Esophagus squamous epithelium (tissue), 5 donors: ENCODE measurements around the gene PRDM5. TPM values are rescaled to one million over a fixed set of nuclear protein-coding genes. Genes with fewer than 3 reads are reported as not detected.

Experiments used
- DNase-seq: peaks from one replicate; lab custom pipeline; 2025; lab: John Stamatoyannopoulos, UW
- H3K27ac ChIP-seq, 4 donors: fragments of 200-600 bp; sonication (generic); one replicate each; pipeline ENCODE4 v1.5.1; 2016 to 2019; ENCODE audit warnings: mild to moderate bottlenecking in 1 of 4
- H3K27me3 ChIP-seq, 4 donors: fragments of 200-600 bp; sonication (generic); 1 replicate in 3 of 4; 2 replicates in 1 of 4; pipeline versions ENCODE4 v1.5.1 to v1.6.0; 2017 to 2021; ENCODE audit warnings: antibody characterized with exemption in 1 of 4
- H3K36me3 ChIP-seq, 3 donors: fragments of 200-600 bp; sonication (generic); one replicate each; pipeline ENCODE4 v1.5.1; 2016 to 2019
- H3K4me1 ChIP-seq, 3 donors: fragments of 200-600 bp; sonication (generic); one replicate each; pipeline ENCODE4 v1.5.1; 2017 to 2019
- H3K4me3 ChIP-seq, 4 donors: fragments of 200-600 bp; sonication (generic); 1 replicate in 3 of 4; 2 replicates in 1 of 4; pipeline ENCODE4 v1.5.1; 2016 to 2019; ENCODE audit warnings: mild to moderate bottlenecking in 2 of 4, moderate library complexity in 1 of 4
- H3K9me3 ChIP-seq, 3 donors: fragments of 200-600 bp; sonication (generic); one replicate each; pipeline ENCODE4 v1.5.1; 2016 to 2019
- POLR2A ChIP-seq, 4 donors: fragments of 450-650 bp; IDR thresholded peaks; one replicate each; pipeline ENCODE4 v1.6.1; 2017; ENCODE audit warnings: antibody characterized with exemption in 4 of 4, mild to moderate bottlenecking in 4 of 4, moderate library complexity in 3 of 4
- WGBS, 2 donors: methylation state at CpG; one replicate each; pipeline ENCODE4 v1.1.5; 2018; 5-methylcytosine and 5-hydroxymethylcytosine counted together
- intact Hi-C: fragments of 100-400 bp; cut with DNase I; formaldehyde crosslinking; loops from one replicate; pipeline ENCODE4 v1.15.0; 2022
- total RNA-seq, 4 donors: library from RNA; depleted of rRNA; stranded (reverse); fragments of >200 nt; gene quantifications; one replicate each; pipeline ENCODE4 v1.1.0, GENCODE V29; 2016
- TF ChIP-seq, protein P1 (sequence below), 6 experiments: fragments of 450-650 bp in 4 of 6; fragments of 200-600 bp in 2 of 6; sonication (generic) in 2 of 6; IDR thresholded peaks; one replicate each; pipeline ENCODE4 v1.5.1; 2016 to 2019; ENCODE audit warnings: antibody characterized with exemption in 6 of 6, mild to moderate bottlenecking in 4 of 6, moderate library complexity in 4 of 6
- donor health status: DM: yes; HTN: yes; CAD: no.

The PRDM5 gene
- total RNA-seq, 4 donors from 2014 or later = 3.3 to 16.8 (median 6.2) TPM

DNA sequence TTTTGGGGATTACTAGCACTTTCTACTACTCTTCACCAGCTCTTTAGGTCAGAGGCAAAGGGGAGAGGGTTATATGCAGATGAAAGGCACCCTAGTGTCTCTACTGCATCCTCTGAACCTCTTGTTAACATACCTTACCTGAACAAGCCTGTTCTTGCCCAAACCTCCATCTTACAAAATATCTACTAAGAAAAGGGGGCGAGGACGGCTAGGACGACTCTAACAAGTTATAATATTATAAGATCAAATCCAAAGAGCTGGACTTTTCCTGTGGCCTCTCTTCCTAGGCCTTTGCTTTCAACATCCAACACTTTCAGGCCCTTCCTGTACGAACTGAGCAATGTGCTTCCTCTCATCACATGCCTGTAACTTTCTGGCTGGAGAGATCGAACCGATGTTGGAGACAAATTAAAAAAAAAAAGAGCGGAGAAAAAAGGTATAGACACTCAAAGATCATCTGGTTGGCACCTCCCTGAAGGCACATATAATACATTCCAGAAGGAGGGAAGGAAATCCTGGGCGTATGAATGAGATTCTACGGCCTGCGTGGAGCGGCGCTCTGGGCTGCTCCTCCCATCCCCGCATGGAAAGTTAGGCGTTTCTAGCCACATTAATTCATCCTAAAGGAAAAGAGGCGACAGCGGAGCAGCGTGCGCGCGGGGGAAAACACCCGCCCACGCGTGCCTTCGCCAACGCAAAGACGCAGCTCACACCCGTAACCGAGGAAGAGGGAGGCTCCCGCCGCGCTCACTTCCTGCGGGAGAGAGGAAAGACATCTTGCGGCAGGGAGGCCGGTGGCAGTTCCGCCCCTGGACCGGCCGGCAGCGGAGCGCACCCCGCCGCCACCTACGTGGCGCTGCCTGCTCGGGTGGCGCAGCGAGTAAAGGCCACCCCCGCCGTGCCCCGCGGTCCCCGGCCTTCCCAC lies 808 bp downstream of the PRDM5 start:
- no peaks in the 10 kb centered on the region for H3K36me3 ChIP-seq
- H3K9me3 ChIP-seq = no peaks in the 10 kb centered on the region
- intact Hi-C loops = no loop called here
- H3K4me1 ChIP-seq = peaks cover 3 to 40% (median 11%) of the 10 kb centered on the region in 3 donors
- DNase-seq = no peak
- peak overlapping the region; percentile 67 to 87 (median 75) for H3K4me3 ChIP-seq
- WGBS, 2 donors = 1 to 8% methylated on average over 12 to 14 of the region's 51 CpGs
- TF ChIP-seq, protein P1, sequence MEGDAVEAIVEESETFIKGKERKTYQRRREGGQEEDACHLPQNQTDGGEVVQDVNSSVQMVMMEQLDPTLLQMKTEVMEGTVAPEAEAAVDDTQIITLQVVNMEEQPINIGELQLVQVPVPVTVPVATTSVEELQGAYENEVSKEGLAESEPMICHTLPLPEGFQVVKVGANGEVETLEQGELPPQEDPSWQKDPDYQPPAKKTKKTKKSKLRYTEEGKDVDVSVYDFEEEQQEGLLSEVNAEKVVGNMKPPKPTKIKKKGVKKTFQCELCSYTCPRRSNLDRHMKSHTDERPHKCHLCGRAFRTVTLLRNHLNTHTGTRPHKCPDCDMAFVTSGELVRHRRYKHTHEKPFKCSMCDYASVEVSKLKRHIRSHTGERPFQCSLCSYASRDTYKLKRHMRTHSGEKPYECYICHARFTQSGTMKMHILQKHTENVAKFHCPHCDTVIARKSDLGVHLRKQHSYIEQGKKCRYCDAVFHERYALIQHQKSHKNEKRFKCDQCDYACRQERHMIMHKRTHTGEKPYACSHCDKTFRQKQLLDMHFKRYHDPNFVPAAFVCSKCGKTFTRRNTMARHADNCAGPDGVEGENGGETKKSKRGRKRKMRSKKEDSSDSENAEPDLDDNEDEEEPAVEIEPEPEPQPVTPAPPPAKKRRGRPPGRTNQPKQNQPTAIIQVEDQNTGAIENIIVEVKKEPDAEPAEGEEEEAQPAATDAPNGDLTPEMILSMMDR (IDR thresholded peaks at IDR 0.05) = no peak
- peak in 2 of 4 donors; percentile 40 to 41 for TF ChIP-seq POLR2A (IDR thresholded peaks at IDR 0.05)
- peaks cover 0 to 12% (median 0%) of the 10 kb centered on the region in 4 donors for H3K27me3 ChIP-seq
- H3K27ac ChIP-seq = peak overlapping the region; percentile 86 to 98 (median 92)

- Histone ChIP-seq H3K4me1 (peaks cover 3 to 40% (median 11%) of the 10 kb centered on the region in 3 donors), H3K27me3 (peaks cover 0 to 12% (median 0%) of the 10 kb centered on the region in 4 donors), H3K36me3 (no peaks in the 10 kb centered on the region), H3K4me3 (no peak overlapping the region), H3K27ac (no peak overlapping the region), H3K9me3 (no peaks in the 10 kb centered on the region)
- WGBS, 2 donors = 94 to 97% methylated on average over 2 of the region's 2 CpGs
- intact Hi-C loops = no loop called here
- DNase-seq = no peak
- TF ChIP-seq POLR2A (IDR thresholded peaks at IDR 0.05) = no peak
- TF ChIP-seq, protein P1 (IDR thresholded peaks at IDR 0.05) = no peak
These were observed 1.9 kb downstream of the PRDM5 start for GRCh38 chr4:120920666-120921065.

DNA sequence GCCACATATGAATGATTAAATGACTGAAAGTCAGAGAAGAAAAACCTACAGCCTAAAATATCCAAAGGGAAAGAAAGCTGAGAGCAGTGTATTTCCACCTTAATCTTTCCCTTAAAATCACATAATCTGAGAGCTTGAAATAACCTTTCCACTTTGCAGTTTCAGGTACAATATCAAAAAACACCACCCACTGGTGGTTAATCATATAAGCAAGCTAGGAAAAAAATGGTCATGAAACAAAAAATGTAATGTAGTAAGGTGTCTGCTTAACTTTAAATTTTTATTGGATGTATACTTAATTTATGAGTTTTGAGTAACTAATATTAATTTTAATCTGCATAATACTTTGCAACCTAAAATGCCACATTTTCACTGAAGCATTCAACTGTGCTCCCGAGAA lies 3.2 kb downstream of the PRDM5 start:
- Histone ChIP-seq H3K4me1 (peaks cover 3 to 40% (median 11%) of the 10 kb centered on the region in 3 donors), H3K27ac (no peak overlapping the region), H3K4me3 (no peak overlapping the region), H3K36me3 (no peaks in the 10 kb centered on the region), H3K27me3 (peaks cover 0 to 12% (median 0%) of the 10 kb centered on the region in 4 donors), H3K9me3 (no peaks in the 10 kb centered on the region)
- intact Hi-C loops = no loop called here
- 73 to 88% methylated on average over 1 of the region's 1 CpG for WGBS, 2 donors
- DNase-seq = no peak
- TF ChIP-seq, protein P1 (IDR thresholded peaks at IDR 0.05) = peak in 1 of 6 experiments; percentile 15
- TF ChIP-seq POLR2A (IDR thresholded peaks at IDR 0.05) = no peak

DNA sequence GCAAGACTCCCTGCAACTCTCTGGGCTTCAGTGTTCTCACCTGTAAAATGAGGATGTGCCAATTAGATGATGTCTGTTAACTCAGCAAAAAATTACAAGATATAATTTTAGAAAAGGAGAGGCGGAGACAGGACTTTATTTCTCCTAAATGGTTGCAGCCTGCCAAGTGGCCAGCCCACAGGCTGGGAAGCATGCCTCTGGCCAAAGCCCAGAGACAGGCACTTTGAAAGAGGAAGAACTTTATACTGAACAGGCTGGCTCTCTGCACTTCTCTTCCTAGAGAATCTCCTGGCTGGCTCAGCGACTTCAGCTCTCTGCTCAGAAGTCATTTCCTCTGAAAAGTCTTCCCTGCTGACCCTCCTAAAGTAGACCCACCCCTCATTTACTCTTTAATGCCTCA lies 3.7 kb downstream of the PRDM5 start:
- Histone ChIP-seq H3K27ac (no peak overlapping the region), H3K27me3 (peaks cover 0 to 12% (median 0%) of the 10 kb centered on the region in 4 donors), H3K36me3 (no peaks in the 10 kb centered on the region), H3K9me3 (no peaks in the 10 kb centered on the region), H3K4me1 (peaks cover 3 to 40% (median 11%) of the 10 kb centered on the region in 3 donors), H3K4me3 (no peak overlapping the region)
- TF ChIP-seq, protein P1 (IDR thresholded peaks at IDR 0.05) = no peak
- no peak for TF ChIP-seq POLR2A (IDR thresholded peaks at IDR 0.05)
- WGBS, 2 donors = 19 to 22% methylated on average over 2 of the region's 2 CpGs
- DNase-seq = no peak
- intact Hi-C loops = no loop called here

DNA sequence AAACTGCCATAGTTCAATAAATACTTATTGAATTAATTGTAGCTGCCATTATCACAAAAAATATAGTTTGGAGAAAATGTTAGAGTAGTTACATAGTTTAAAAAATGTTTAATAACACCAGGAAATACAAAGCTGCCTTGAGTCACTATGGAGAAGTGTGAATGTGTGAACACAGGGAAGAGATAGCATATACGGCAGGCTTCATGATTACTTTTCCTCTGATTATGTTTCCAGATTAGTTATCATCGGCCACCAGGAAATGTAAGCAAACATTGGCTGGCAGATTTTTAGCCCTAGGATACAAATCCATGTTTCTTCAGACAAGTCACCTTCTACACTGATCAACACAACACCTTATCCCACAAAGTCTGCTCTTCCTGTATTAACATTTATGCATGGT lies 4.4 kb downstream of the PRDM5 start:
- Histone ChIP-seq H3K9me3 (no peaks in the 10 kb centered on the region), H3K27ac (no peak overlapping the region), H3K27me3 (peaks cover 0 to 12% (median 0%) of the 10 kb centered on the region in 4 donors), H3K4me1 (peaks cover 3 to 36% (median 11%) of the 10 kb centered on the region in 3 donors), H3K4me3 (no peak overlapping the region), H3K36me3 (no peaks in the 10 kb centered on the region)
- WGBS, 2 donors = 54 to 59% methylated on average over 2 of the region's 2 CpGs
- intact Hi-C loops = no loop called here
- TF ChIP-seq POLR2A (IDR thresholded peaks at IDR 0.05) = no peak
- TF ChIP-seq, protein P1 (IDR thresholded peaks at IDR 0.05) = no peak
- no peak for DNase-seq
